ENCODE data around the gene SLC18A2. TPM values are rescaled to one million over a fixed set of nuclear protein-coding genes. Genes with fewer than 3 reads are reported as not detected.
"Not testable (repeated sequence)": the region's sequence is repeated elsewhere in the genome, so short reads cannot be mapped to it uniquely, and the experiment has no call there.

SLC18A2 gene
- total RNA-seq, 1 donor from 2014 or later, result 1.0 TPM

- Histone ChIP-seq H3K4me1 (ENCODE audit: control insufficient read depth in 3 of 3, insufficient read depth in 3 of 3, low read length in 3 of 3) (no peaks in the 10 kb centered on the region), H3K27me3 (ENCODE audit: control insufficient read depth in 3 of 3, insufficient read depth in 3 of 3, low read length in 3 of 3) (no peaks in the 10 kb centered on the region), H3K27ac (ENCODE audit: low read depth, low read length) (no peak overlapping the region), H3K4me3 (ENCODE audit: low read length in 3 of 3) (no peak overlapping the region), H3K9ac (ENCODE audit: low read depth in 1 of 3, low read length in 3 of 3) (no peak overlapping the region), H3K9me3 (ENCODE audit: control insufficient read depth in 3 of 3, low read length in 3 of 3) (no peaks in the 10 kb centered on the region), H3K36me3 (ENCODE audit: control insufficient read depth in 3 of 3, insufficient read depth in 3 of 3, low read length in 3 of 3) (no peaks in the 10 kb centered on the region)
These were observed 58.5 kb downstream of the SLC18A2 start for GRCh38 chr10:117299435-117299834.

DNA sequence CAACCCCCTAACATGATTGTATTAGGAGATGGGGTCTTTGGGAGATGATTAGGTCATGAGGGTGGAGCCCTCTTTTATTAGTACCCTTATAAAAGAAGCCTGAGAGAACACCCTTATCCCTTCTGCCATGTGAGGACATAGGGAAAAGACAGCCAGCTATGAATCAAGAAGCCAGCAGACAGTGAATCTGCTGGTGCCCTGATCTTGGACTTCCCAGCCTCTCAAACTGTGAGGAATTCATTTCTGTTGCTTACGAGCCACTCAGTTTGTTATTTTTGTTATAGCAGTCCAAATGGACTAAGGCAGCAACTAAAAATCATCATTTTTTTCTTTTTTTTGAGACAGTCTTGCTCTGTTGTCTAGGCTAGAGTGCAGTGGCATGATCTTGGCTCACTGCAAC lies 59.8 kb downstream of the SLC18A2 start:
- H3K9ac ChIP-seq (ENCODE audit: low read depth in 1 of 3, low read length in 3 of 3), result no peak overlapping the region
- no peaks in the 10 kb centered on the region for H3K36me3 ChIP-seq (ENCODE audit: control insufficient read depth in 3 of 3, insufficient read depth in 3 of 3, low read length in 3 of 3)
- H3K27ac ChIP-seq (ENCODE audit: low read depth, low read length), result no peak overlapping the region
- H3K9me3 ChIP-seq (ENCODE audit: control insufficient read depth in 3 of 3, low read length in 3 of 3), result no peaks in the 10 kb centered on the region
- H3K4me3 ChIP-seq (ENCODE audit: low read length in 3 of 3), result no peak overlapping the region
- H3K27me3 ChIP-seq (ENCODE audit: control insufficient read depth in 3 of 3, insufficient read depth in 3 of 3, low read length in 3 of 3), result no peaks in the 10 kb centered on the region
- H3K4me1 ChIP-seq (ENCODE audit: control insufficient read depth in 3 of 3, insufficient read depth in 3 of 3, low read length in 3 of 3), result no peaks in the 10 kb centered on the region

DNA sequence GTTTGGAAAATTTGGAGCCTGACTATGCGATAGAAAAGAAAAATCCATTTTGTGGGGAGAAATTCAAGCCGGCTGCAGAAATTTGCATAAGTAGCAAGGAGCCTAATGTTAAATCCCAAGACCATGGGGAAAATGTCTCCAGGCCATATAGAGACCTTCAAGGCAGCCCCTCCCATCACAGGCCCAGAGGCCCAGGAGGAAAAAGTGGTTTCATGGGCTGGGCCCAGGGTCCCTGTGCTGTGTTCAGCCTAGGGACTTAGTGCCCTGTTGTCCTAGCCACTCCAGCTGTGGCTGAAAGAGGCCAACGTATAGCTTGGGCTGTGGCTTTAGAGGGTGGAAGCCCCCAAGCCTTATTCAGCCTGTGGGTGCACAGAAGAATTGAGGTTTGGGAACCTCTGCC lies 62.5 kb downstream of the SLC18A2 start:
- H3K4me1 ChIP-seq (ENCODE audit: control insufficient read depth in 3 of 3, insufficient read depth in 3 of 3, low read length in 3 of 3); H3K36me3 ChIP-seq (ENCODE audit: control insufficient read depth in 3 of 3, insufficient read depth in 3 of 3, low read length in 3 of 3); H3K9me3 ChIP-seq (ENCODE audit: control insufficient read depth in 3 of 3, low read length in 3 of 3); H3K27me3 ChIP-seq (ENCODE audit: control insufficient read depth in 3 of 3, insufficient read depth in 3 of 3, low read length in 3 of 3); H3K9ac ChIP-seq (ENCODE audit: low read depth in 1 of 3, low read length in 3 of 3); H3K27ac ChIP-seq (ENCODE audit: low read depth, low read length); H3K4me3 ChIP-seq (ENCODE audit: low read length in 3 of 3): not testable (repeated sequence)

- Histone ChIP-seq H3K4me3 (ENCODE audit: low read length in 3 of 3) (no peak overlapping the region), H3K36me3 (ENCODE audit: control insufficient read depth in 3 of 3, insufficient read depth in 3 of 3, low read length in 3 of 3) (no peaks in the 10 kb centered on the region), H3K4me1 (ENCODE audit: control insufficient read depth in 3 of 3, insufficient read depth in 3 of 3, low read length in 3 of 3) (no peaks in the 10 kb centered on the region), H3K9me3 (ENCODE audit: control insufficient read depth in 3 of 3, low read length in 3 of 3) (no peaks in the 10 kb centered on the region), H3K9ac (ENCODE audit: low read depth in 1 of 3, low read length in 3 of 3) (no peak overlapping the region), H3K27me3 (ENCODE audit: control insufficient read depth in 3 of 3, insufficient read depth in 3 of 3, low read length in 3 of 3) (no peaks in the 10 kb centered on the region), H3K27ac (ENCODE audit: low read depth, low read length) (no peak overlapping the region)
These were observed 65.8 kb downstream of the SLC18A2 start for GRCh38 chr10:117306674-117307073.

- H3K27ac ChIP-seq (ENCODE audit: low read depth, low read length), result no peak overlapping the region
- H3K27me3 ChIP-seq (ENCODE audit: control insufficient read depth in 3 of 3, insufficient read depth in 3 of 3, low read length in 3 of 3), result no peaks in the 10 kb centered on the region
- H3K4me1 ChIP-seq (ENCODE audit: control insufficient read depth in 3 of 3, insufficient read depth in 3 of 3, low read length in 3 of 3), result no peaks in the 10 kb centered on the region
- no peak overlapping the region for H3K9ac ChIP-seq (ENCODE audit: low read depth in 1 of 3, low read length in 3 of 3)
- H3K9me3 ChIP-seq (ENCODE audit: control insufficient read depth in 3 of 3, low read length in 3 of 3), result no peaks in the 10 kb centered on the region
- H3K36me3 ChIP-seq (ENCODE audit: control insufficient read depth in 3 of 3, insufficient read depth in 3 of 3, low read length in 3 of 3), result peaks cover 0 to 2% (median 0%) of the 10 kb centered on the region in 3 donors
- H3K4me3 ChIP-seq (ENCODE audit: low read length in 3 of 3), result no peak overlapping the region
These were observed 70.3 kb downstream of the SLC18A2 start for GRCh38 chr10:117311261-117311660.

GRCh38 chr10:117312430-117312829 lies 71.5 kb downstream of the SLC18A2 start:
- Histone ChIP-seq H3K36me3 (ENCODE audit: control insufficient read depth in 3 of 3, insufficient read depth in 3 of 3, low read length in 3 of 3) (peaks cover 0 to 2% (median 0%) of the 10 kb centered on the region in 3 donors), H3K4me3 (ENCODE audit: low read length in 3 of 3) (no peak overlapping the region), H3K27me3 (ENCODE audit: control insufficient read depth in 3 of 3, insufficient read depth in 3 of 3, low read length in 3 of 3) (no peaks in the 10 kb centered on the region), H3K27ac (ENCODE audit: low read depth, low read length) (no peak overlapping the region), H3K9ac (ENCODE audit: low read depth in 1 of 3, low read length in 3 of 3) (no peak overlapping the region), H3K4me1 (ENCODE audit: control insufficient read depth in 3 of 3, insufficient read depth in 3 of 3, low read length in 3 of 3) (no peaks in the 10 kb centered on the region), H3K9me3 (ENCODE audit: control insufficient read depth in 3 of 3, low read length in 3 of 3) (no peaks in the 10 kb centered on the region)

- no peak overlapping the region for H3K27ac ChIP-seq (ENCODE audit: low read depth, low read length)
- no peaks in the 10 kb centered on the region for H3K9me3 ChIP-seq (ENCODE audit: control insufficient read depth in 3 of 3, low read length in 3 of 3)
- H3K36me3 ChIP-seq (ENCODE audit: control insufficient read depth in 3 of 3, insufficient read depth in 3 of 3, low read length in 3 of 3), result peaks cover 0 to 2% (median 0%) of the 10 kb centered on the region in 3 donors
- H3K27me3 ChIP-seq (ENCODE audit: control insufficient read depth in 3 of 3, insufficient read depth in 3 of 3, low read length in 3 of 3), result no peaks in the 10 kb centered on the region
- no peak overlapping the region for H3K9ac ChIP-seq (ENCODE audit: low read depth in 1 of 3, low read length in 3 of 3)
- H3K4me1 ChIP-seq (ENCODE audit: control insufficient read depth in 3 of 3, insufficient read depth in 3 of 3, low read length in 3 of 3), result no peaks in the 10 kb centered on the region
- H3K4me3 ChIP-seq (ENCODE audit: low read length in 3 of 3), result no peak overlapping the region
These were observed 72.7 kb downstream of the SLC18A2 start for GRCh38 chr10:117313641-117314040.

- no peak overlapping the region for H3K9ac ChIP-seq (ENCODE audit: low read depth in 1 of 3, low read length in 3 of 3)
- no peaks in the 10 kb centered on the region for H3K4me1 ChIP-seq (ENCODE audit: control insufficient read depth in 3 of 3, insufficient read depth in 3 of 3, low read length in 3 of 3)
- no peaks in the 10 kb centered on the region for H3K27me3 ChIP-seq (ENCODE audit: control insufficient read depth in 3 of 3, insufficient read depth in 3 of 3, low read length in 3 of 3)
- peaks cover 0 to 2% (median 0%) of the 10 kb centered on the region in 3 donors for H3K36me3 ChIP-seq (ENCODE audit: control insufficient read depth in 3 of 3, insufficient read depth in 3 of 3, low read length in 3 of 3)
- no peak overlapping the region for H3K27ac ChIP-seq (ENCODE audit: low read depth, low read length)
- no peaks in the 10 kb centered on the region for H3K9me3 ChIP-seq (ENCODE audit: control insufficient read depth in 3 of 3, low read length in 3 of 3)
- no peak overlapping the region for H3K4me3 ChIP-seq (ENCODE audit: low read length in 3 of 3)
These were observed 75.8 kb downstream of the SLC18A2 start for GRCh38 chr10:117316701-117317100.

- Histone ChIP-seq H3K4me3 (ENCODE audit: low read length in 3 of 3) (no peak overlapping the region), H3K9ac (ENCODE audit: low read depth in 1 of 3, low read length in 3 of 3) (no peak overlapping the region), H3K27me3 (ENCODE audit: control insufficient read depth in 3 of 3, insufficient read depth in 3 of 3, low read length in 3 of 3) (no peaks in the 10 kb centered on the region), H3K9me3 (ENCODE audit: control insufficient read depth in 3 of 3, low read length in 3 of 3) (no peaks in the 10 kb centered on the region), H3K27ac (ENCODE audit: low read depth, low read length) (no peak overlapping the region), H3K36me3 (ENCODE audit: control insufficient read depth in 3 of 3, insufficient read depth in 3 of 3, low read length in 3 of 3) (no peaks in the 10 kb centered on the region), H3K4me1 (ENCODE audit: control insufficient read depth in 3 of 3, insufficient read depth in 3 of 3, low read length in 3 of 3) (no peaks in the 10 kb centered on the region)
These were observed 78.0 kb downstream of the SLC18A2 start for GRCh38 chr10:117318909-117319308.

- no peak overlapping the region for H3K4me3 ChIP-seq (ENCODE audit: low read length in 3 of 3)
- H3K27me3 ChIP-seq (ENCODE audit: control insufficient read depth in 3 of 3, insufficient read depth in 3 of 3, low read length in 3 of 3), result no peaks in the 10 kb centered on the region
- H3K36me3 ChIP-seq (ENCODE audit: control insufficient read depth in 3 of 3, insufficient read depth in 3 of 3, low read length in 3 of 3), result no peaks in the 10 kb centered on the region
- H3K9me3 ChIP-seq (ENCODE audit: control insufficient read depth in 3 of 3, low read length in 3 of 3), result no peaks in the 10 kb centered on the region
- no peak overlapping the region for H3K9ac ChIP-seq (ENCODE audit: low read depth in 1 of 3, low read length in 3 of 3)
- no peak overlapping the region for H3K27ac ChIP-seq (ENCODE audit: low read depth, low read length)
- no peaks in the 10 kb centered on the region for H3K4me1 ChIP-seq (ENCODE audit: control insufficient read depth in 3 of 3, insufficient read depth in 3 of 3, low read length in 3 of 3)
These were observed 79.2 kb downstream of the SLC18A2 start for GRCh38 chr10:117320050-117320665.

Data from skeletal muscle tissue (tissue), 4 donors.